Measurements from ENCODE around the gene GPBAR1.

GRCh38 chr2:218252509-218253231 is 8.1 kb upstream of the GPBAR1 start:
- TF ChIP-seq POLR2A (IDR thresholded peaks at IDR 0.05): no peak
- TF ChIP-seq, protein P1, sequence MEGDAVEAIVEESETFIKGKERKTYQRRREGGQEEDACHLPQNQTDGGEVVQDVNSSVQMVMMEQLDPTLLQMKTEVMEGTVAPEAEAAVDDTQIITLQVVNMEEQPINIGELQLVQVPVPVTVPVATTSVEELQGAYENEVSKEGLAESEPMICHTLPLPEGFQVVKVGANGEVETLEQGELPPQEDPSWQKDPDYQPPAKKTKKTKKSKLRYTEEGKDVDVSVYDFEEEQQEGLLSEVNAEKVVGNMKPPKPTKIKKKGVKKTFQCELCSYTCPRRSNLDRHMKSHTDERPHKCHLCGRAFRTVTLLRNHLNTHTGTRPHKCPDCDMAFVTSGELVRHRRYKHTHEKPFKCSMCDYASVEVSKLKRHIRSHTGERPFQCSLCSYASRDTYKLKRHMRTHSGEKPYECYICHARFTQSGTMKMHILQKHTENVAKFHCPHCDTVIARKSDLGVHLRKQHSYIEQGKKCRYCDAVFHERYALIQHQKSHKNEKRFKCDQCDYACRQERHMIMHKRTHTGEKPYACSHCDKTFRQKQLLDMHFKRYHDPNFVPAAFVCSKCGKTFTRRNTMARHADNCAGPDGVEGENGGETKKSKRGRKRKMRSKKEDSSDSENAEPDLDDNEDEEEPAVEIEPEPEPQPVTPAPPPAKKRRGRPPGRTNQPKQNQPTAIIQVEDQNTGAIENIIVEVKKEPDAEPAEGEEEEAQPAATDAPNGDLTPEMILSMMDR (IDR thresholded peaks at IDR 0.05): no peak

Measured in esophagus squamous epithelium (tissue), 4 donors.